HG02759 (cell line): ENCODE data around the gene TBX4.

Experiments
- ATAC-seq: cut with Tn5 transposase; IDR thresholded peaks from one replicate; pipeline ENCODE4 v1.9.1; 2021; ENCODE audit warnings: mild to moderate bottlenecking, moderate library complexity; ENCODE audit not compliant: unreplicated experiment

Gene TBX4

GRCh38 chr17:61453566-61454380 lies 1.6 kb downstream of the TBX4 start:
- no peak for ATAC-seq

- no peak for ATAC-seq
Observed at GRCh38 chr17:61454381-61455323, 2.4 kb downstream of the TBX4 start.

GRCh38 chr17:61455324-61456060 lies 3.3 kb downstream of the TBX4 start:
- no peak for ATAC-seq

- ATAC-seq = no peak
Observed at GRCh38 chr17:61456061-61456681, 3.9 kb downstream of the TBX4 start.

GRCh38 chr17:61456688-61457225 lies 4.5 kb downstream of the TBX4 start:
- no peak for ATAC-seq

- no peak for ATAC-seq
Observed at GRCh38 chr17:61457226-61457983, 5.2 kb downstream of the TBX4 start.

- ATAC-seq = no peak
Observed at GRCh38 chr17:61458000-61458399, 5.8 kb downstream of the TBX4 start.

- ATAC-seq = no peak
Observed at GRCh38 chr17:61458421-61459141, 6.4 kb downstream of the TBX4 start.

- ATAC-seq = no peak
Observed at GRCh38 chr17:61459142-61459809, 7.1 kb downstream of the TBX4 start.

- no peak for ATAC-seq
Observed at GRCh38 chr17:61459939-61460718, 7.9 kb downstream of the TBX4 start.

GRCh38 chr17:61460796-61461585 lies 8.8 kb downstream of the TBX4 start:
- no peak for ATAC-seq

- ATAC-seq = no peak
Observed at GRCh38 chr17:61461586-61461966, 9.4 kb downstream of the TBX4 start.

- no peak for ATAC-seq
Observed at GRCh38 chr17:61461967-61462718, 9.9 kb downstream of the TBX4 start.

GRCh38 chr17:61462719-61463315 lies 10.6 kb downstream of the TBX4 start:
- no peak for ATAC-seq

GRCh38 chr17:61463316-61464129 lies 11.3 kb downstream of the TBX4 start:
- ATAC-seq = no peak
